SH-SY5Y (cell line): ENCODE results near the gene UNC5C.

ENCODE experiments used
- GATA2 ChIP-seq: IDR thresholded peaks from 2 replicates; pipeline ENCODE4 v1.6.1; 2011; ENCODE audit warnings: mild to moderate bottlenecking, low read depth, low read length
- GATA3 ChIP-seq: IDR thresholded peaks from 2 replicates; pipeline ENCODE4 v1.6.1; 2011; ENCODE audit warnings: low read depth, mild to moderate bottlenecking, low read length, moderate library complexity

DNA sequence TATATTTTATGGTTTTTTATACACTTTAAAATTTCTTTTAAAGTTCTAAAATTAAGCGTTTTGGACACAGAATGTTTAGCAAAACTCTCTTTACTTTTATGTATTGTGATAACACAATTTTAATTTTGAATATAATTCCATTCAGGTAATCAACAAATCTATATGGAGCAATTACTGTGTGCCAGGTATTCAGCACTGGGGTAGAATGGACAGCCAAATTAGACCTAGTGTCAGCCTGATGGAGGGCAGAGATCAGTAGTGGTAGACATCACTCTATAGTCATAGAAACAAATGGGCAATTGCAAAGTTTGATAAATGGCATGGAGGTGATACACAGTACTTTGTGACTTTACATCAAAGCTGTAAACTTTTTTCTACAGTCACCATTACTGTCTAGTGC, 41.8 kb upstream of the UNC5C start:
- no peak for TF ChIP-seq GATA2
- TF ChIP-seq GATA3 = no peak
